ENCODE data around the gene OLFML2B.

Gene OLFML2B

DNA sequence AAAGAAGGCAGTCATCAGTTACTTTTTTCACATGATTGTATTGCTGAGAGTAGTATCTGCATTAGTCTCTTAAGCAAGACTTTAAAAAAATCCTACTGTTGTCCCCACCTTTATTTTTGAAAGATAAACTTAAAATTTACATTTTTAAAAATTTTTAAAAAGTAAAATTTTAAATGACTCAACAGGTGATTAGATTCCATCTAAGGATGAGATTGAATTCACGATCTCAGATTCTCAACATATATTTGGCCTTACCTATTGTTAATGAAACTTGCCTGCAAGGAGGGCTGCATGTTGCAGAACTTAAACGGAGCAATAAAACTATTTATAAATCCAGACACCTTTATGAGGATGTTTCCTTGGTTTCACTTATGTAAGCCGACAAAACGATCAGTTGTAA, 75.2 kb downstream of the OLFML2B start (continued):
- TF ChIP-seq SCRT2 (tag by site-specific recombination; IDR thresholded peaks at IDR 0.05) (peak; percentile 68), ZNF175 (tag by site-specific recombination; IDR thresholded peaks at IDR 0.05) (no peak), ZNF596 (tag by site-specific recombination; IDR thresholded peaks at IDR 0.05) (no peak)
- TF ChIP-seq, protein P1, sequence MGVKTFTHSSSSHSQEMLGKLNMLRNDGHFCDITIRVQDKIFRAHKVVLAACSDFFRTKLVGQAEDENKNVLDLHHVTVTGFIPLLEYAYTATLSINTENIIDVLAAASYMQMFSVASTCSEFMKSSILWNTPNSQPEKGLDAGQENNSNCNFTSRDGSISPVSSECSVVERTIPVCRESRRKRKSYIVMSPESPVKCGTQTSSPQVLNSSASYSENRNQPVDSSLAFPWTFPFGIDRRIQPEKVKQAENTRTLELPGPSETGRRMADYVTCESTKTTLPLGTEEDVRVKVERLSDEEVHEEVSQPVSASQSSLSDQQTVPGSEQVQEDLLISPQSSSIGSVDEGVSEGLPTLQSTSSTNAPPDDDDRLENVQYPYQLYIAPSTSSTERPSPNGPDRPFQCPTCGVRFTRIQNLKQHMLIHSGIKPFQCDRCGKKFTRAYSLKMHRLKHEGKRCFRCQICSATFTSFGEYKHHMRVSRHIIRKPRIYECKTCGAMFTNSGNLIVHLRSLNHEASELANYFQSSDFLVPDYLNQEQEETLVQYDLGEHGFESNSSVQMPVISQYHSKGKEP (tag by site-specific recombination; IDR thresholded peaks at IDR 0.05): peak; percentile 19; the same call in 1 of the 2 replicates
- TF ChIP-seq, protein P2, sequence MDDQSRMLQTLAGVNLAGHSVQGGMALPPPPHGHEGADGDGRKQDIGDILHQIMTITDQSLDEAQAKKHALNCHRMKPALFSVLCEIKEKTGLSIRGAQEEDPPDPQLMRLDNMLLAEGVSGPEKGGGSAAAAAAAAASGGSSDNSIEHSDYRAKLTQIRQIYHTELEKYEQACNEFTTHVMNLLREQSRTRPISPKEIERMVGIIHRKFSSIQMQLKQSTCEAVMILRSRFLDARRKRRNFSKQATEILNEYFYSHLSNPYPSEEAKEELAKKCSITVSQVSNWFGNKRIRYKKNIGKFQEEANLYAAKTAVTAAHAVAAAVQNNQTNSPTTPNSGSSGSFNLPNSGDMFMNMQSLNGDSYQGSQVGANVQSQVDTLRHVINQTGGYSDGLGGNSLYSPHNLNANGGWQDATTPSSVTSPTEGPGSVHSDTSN (CRISPR knock-in tag; IDR thresholded peaks at IDR 0.05): no peak

DNA sequence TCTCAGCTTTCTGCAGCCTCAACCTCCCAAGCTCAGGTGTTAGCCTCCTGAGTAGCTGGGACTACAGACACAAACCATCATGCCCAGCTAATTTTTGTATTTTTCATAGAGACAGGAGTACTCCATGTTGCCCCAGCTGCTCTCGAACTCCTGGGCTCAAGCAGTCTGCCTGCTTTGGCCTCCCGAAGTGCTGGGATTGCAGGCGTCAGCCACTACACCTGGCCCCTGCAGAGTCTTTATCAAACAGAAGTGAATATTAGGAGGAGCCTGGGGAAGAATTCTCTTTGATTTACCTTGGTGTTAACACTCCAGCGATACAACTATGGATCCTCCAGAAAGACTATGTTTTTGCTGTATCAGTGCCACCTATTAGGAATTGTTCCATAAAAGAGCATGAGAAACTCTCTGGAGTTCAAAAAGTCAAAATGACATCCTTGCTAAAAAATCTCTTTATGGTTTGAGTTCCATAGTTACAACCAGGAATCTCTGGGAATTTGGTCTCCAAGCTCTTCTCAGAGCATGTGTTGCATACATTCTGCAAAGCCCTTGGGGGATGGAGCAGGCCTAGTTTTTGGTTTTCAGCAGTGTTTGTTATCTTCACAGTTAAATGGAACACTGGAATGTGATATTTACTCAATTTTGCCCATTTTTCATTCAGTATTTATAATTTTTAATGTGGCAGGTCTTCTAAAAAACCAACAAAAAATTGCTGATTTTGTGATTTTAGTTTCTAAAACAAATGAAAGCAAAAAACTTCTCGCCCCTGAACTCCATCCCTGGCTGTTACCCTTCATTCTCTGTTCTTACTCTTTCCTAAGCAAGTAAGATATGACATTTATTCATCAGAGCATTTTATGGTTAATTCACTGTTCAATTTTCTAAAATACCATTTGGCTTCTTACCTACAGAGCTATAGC, 77.3 kb downstream of the OLFML2B start:
- no peaks in the 10 kb centered on the region for H3K36me3 ChIP-seq (ENCODE audit: control insufficient read depth in 2 of 2, insufficient read depth in 1 of 2, low read length in 2 of 2)
- no peaks in the 10 kb centered on the region for H3K9me3 ChIP-seq (ENCODE audit: control insufficient read depth, insufficient read depth, low read depth, low read length)
- ChIA-PET CTCF (interaction anchor here (1.2 kb wide), 1 partner anchor 9 kb away, joined by 3 read pairs; no protein-coding TSS in a partner anchor), POLR2A (no interaction called here)
- peaks cover 5% of the 10 kb centered on the region; the same call in 1 of the 2 replicates for H3K4me1 ChIP-seq (ENCODE audit: control insufficient read depth, insufficient read depth, low read length)
- H3K27ac ChIP-seq (ENCODE audit: extremely low read depth, low read depth, low read length): no peak overlapping the region
- no peak for TF ChIP-seq ZNF140 (tag by site-specific recombination; IDR thresholded peaks at IDR 0.05)
- TF ChIP-seq SCRT2 (tag by site-specific recombination; IDR thresholded peaks at IDR 0.05): no peak
- TF ChIP-seq ZNF350 (tag by site-specific recombination; IDR thresholded peaks at IDR 0.05): no peak
- TF ChIP-seq ZNF202 (tag by site-specific recombination; IDR thresholded peaks at IDR 0.05; ENCODE audit: borderline replicate concordance): no peak
- TF ChIP-seq, protein P3, sequence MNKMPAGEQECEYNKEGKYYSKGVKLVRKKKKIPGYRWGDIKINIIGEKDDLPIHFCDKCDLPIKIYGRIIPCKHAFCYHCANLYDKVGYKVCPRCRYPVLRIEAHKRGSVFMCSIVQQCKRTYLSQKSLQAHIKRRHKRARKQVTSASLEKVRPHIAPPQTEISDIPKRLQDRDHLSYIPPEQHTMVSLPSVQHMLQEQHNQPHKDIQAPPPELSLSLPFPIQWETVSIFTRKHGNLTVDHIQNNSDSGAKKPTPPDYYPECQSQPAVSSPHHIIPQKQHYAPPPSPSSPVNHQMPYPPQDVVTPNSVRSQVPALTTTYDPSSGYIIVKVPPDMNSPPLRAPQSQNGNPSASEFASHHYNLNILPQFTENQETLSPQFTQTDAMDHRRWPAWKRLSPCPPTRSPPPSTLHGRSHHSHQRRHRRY (tag by site-specific recombination; IDR thresholded peaks at IDR 0.05): no peak
- no peak overlapping the region for H3K4me3 ChIP-seq (ENCODE audit: low read depth, low read length)

DNA sequence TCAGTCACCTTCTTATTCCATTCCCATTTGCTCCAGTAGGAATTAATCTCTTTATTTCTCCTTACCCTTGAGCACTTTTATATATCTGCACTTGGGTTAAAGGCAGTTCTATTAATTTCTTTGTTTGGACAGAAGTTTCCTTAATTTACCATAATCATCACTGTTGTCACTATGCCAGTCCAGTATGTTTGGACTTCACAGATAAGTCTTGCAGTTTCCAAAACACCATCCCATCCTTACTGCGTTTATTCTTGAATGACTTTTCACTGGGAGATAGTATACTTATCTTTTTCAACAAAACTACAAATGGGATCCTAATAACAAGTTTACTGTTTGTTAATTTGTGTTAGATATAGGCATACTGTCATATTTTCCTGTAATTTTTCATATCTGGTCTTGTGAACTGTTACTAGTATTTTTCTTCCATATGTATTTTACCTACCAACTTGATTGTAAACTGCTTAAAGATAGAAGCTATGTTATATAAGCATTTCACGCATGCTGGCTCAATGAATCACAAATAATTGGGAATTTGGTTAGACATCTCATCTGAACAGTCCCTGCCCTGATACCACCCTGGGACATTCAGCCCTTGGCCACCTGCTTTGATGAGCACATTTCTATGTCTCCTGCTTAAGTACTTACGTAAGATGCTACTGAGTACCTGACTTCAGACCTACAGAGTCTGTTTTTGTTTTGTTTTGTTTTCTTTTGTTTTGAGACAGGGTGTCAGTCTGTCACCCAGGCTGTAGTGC, 78.2 kb downstream of the OLFML2B start:
- Histone ChIP-seq H3K9me3 (ENCODE audit: control insufficient read depth, insufficient read depth, low read depth, low read length) (no peaks in the 10 kb centered on the region), H3K36me3 (ENCODE audit: control insufficient read depth in 2 of 2, insufficient read depth in 1 of 2, low read length in 2 of 2) (no peaks in the 10 kb centered on the region), H3K27ac (ENCODE audit: extremely low read depth, low read depth, low read length) (no peak overlapping the region), H3K4me1 (ENCODE audit: control insufficient read depth, insufficient read depth, low read length) (peaks cover 5% of the 10 kb centered on the region; the same call in 1 of the 2 replicates), H3K4me3 (ENCODE audit: low read depth, low read length) (no peak overlapping the region)
- POLR2A ChIA-PET: no interaction called here
- CTCF ChIA-PET: interaction anchor here (1.2 kb wide), 1 partner anchor 10 kb away, joined by 3 read pairs; no protein-coding TSS in a partner anchor
- TF ChIP-seq EGR2 (tag by site-specific recombination; IDR thresholded peaks at IDR 0.05; ENCODE audit: low read depth) (no peak), ZNF510 (tag by site-specific recombination; IDR thresholded peaks at IDR 0.05; ENCODE audit: insufficient replicate concordance) (no peak), OVOL3 (tag by site-specific recombination; IDR thresholded peaks at IDR 0.05) (no peak), ZNF530 (tag by site-specific recombination; IDR thresholded peaks at IDR 0.05; ENCODE audit: low read depth) (no peak), ZFP69B (tag by site-specific recombination; IDR thresholded peaks at IDR 0.05) (no peak), GFI1B (tag by site-specific recombination; IDR thresholded peaks at IDR 0.05) (no peak), KLF1 (tag by site-specific recombination; IDR thresholded peaks at IDR 0.05) (no peak)
- TF ChIP-seq, protein P4, sequence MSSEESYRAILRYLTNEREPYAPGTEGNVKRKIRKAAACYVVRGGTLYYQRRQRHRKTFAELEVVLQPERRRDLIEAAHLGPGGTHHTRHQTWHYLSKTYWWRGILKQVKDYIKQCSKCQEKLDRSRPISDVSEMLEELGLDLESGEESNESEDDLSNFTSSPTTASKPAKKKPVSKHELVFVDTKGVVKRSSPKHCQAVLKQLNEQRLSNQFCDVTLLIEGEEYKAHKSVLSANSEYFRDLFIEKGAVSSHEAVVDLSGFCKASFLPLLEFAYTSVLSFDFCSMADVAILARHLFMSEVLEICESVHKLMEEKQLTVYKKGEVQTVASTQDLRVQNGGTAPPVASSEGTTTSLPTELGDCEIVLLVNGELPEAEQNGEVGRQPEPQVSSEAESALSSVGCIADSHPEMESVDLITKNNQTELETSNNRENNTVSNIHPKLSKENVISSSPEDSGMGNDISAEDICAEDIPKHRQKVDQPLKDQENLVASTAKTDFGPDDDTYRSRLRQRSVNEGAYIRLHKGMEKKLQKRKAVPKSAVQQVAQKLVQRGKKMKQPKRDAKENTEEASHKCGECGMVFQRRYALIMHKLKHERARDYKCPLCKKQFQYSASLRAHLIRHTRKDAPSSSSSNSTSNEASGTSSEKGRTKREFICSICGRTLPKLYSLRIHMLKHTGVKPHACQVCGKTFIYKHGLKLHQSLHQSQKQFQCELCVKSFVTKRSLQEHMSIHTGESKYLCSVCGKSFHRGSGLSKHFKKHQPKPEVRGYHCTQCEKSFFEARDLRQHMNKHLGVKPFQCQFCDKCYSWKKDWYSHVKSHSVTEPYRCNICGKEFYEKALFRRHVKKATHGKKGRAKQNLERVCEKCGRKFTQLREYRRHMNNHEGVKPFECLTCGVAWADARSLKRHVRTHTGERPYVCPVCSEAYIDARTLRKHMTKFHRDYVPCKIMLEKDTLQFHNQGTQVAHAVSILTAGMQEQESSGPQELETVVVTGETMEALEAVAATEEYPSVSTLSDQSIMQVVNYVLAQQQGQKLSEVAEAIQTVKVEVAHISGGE (tag by site-specific recombination; conservative IDR thresholded peaks at IDR 0.05; ENCODE audit: low read depth): no peak
- TF ChIP-seq, protein P3 (tag by site-specific recombination; IDR thresholded peaks at IDR 0.05): no peak
- TF ChIP-seq, protein P5, sequence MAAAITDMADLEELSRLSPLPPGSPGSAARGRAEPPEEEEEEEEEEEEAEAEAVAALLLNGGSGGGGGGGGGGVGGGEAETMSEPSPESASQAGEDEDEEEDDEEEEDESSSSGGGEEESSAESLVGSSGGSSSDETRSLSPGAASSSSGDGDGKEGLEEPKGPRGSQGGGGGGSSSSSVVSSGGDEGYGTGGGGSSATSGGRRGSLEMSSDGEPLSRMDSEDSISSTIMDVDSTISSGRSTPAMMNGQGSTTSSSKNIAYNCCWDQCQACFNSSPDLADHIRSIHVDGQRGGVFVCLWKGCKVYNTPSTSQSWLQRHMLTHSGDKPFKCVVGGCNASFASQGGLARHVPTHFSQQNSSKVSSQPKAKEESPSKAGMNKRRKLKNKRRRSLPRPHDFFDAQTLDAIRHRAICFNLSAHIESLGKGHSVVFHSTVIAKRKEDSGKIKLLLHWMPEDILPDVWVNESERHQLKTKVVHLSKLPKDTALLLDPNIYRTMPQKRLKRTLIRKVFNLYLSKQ (tag by site-specific recombination; IDR thresholded peaks at IDR 0.05; ENCODE audit: borderline replicate concordance): no peak

Measured in HEK293 (cell line).